Neural progenitor cell (in vitro differentiated cells): ENCODE data around the gene GPBP1. TPM values are rescaled to one million over a fixed set of nuclear protein-coding genes. Genes with fewer than 3 reads are reported as not detected.
"Not testable (repeated sequence)": the region's sequence is repeated elsewhere in the genome, so short reads cannot be mapped to it uniquely, and the experiment has no call there.

Experiments
- DNase-seq: peaks from one replicate; pipeline ENCODE4 v3.0.0-alpha.2; 2016; ENCODE audit warnings: low spot score
- H2AFZ ChIP-seq: fragments of 200-600 bp; sonication (generic); replicated peaks from 2 replicates; pipeline ENCODE4 v1.6.1; 2016; ENCODE audit warnings: antibody characterized with exemption
- H3F3A ChIP-seq: fragments of 200-600 bp; sonication (generic); 2 replicates; pipeline ENCODE4 v1.6.1; 2016; ENCODE audit warnings: antibody characterized with exemption, low read depth
- H3K27ac ChIP-seq: fragments of 200-600 bp; sonication (generic); 2 replicates; pipeline ENCODE4 v1.5.1; 2016; ENCODE audit warnings: mild to moderate bottlenecking
- H3K27me3 ChIP-seq: fragments of 200-600 bp; sonication (generic); 2 replicates; pipeline ENCODE4 v1.6.1; 2016; ENCODE audit warnings: mild to moderate bottlenecking, moderate library complexity
- H3K36me3 ChIP-seq: fragments of 200-600 bp; sonication (generic); 2 replicates; pipeline ENCODE4 v1.5.1; 2016
- H3K4me1 ChIP-seq: fragments of 200-600 bp; sonication (generic); 2 replicates; pipeline ENCODE4 v1.6.1; 2016; ENCODE audit warnings: mixed run types
- H3K4me2 ChIP-seq: fragments of 200-600 bp; sonication (generic); 2 replicates; pipeline ENCODE4 v1.6.1; 2016
- H3K4me3 ChIP-seq: fragments of 200-600 bp; sonication (generic); 2 replicates; pipeline ENCODE4 v1.5.1; 2016
- H3K79me2 ChIP-seq: fragments of 200-600 bp; sonication (generic); 2 replicates; pipeline ENCODE4 v1.6.1; 2016; ENCODE audit warnings: low read depth
- H3K9ac ChIP-seq: fragments of 200-600 bp; sonication (generic); 2 replicates; pipeline ENCODE4 v1.6.1; 2016
- H3K9me3 ChIP-seq: fragments of 200-600 bp; sonication (generic); 2 replicates; pipeline ENCODE4 v1.5.1; 2016; ENCODE audit warnings: low read depth
- H4K20me1 ChIP-seq: fragments of 200-600 bp; sonication (generic); 2 replicates; pipeline ENCODE4 v1.6.1; 2016; ENCODE audit warnings: low read depth
- H3K27ac Mint-ChIP-seq: 3 replicates; pipeline ENCODE4 v1.8.0; 2021; ENCODE audit warnings: mixed read lengths
- H3K27me3 Mint-ChIP-seq: 2 replicates; pipeline ENCODE4 v1.8.0; 2022; ENCODE audit warnings: low read depth, mild to moderate bottlenecking, inconsistent platforms, moderate library complexity, mixed read lengths; ENCODE audit not compliant: insufficient read depth
- H3K36me3 Mint-ChIP-seq: 3 replicates; pipeline ENCODE4 v1.8.0; 2021; ENCODE audit warnings: mixed read lengths
- H3K4me1 Mint-ChIP-seq: 3 replicates; pipeline ENCODE4 v1.8.0; 2021; ENCODE audit warnings: mixed read lengths
- H3K4me3 Mint-ChIP-seq: 3 replicates; pipeline ENCODE4 v1.8.0; 2021; ENCODE audit warnings: mild to moderate bottlenecking, moderate library complexity, mixed read lengths
- H3K9me3 Mint-ChIP-seq: 3 replicates; pipeline ENCODE4 v1.8.0; 2020; ENCODE audit warnings: mixed read lengths
- EZH2 ChIP-seq: fragments of 200-600 bp; sonication (generic); IDR thresholded peaks from 2 replicates; pipeline ENCODE4 v1.6.1; 2017; ENCODE audit warnings: antibody characterized with exemption, mild to moderate bottlenecking, moderate library complexity
- EZH2phosphoT487 ChIP-seq: fragments of 200-600 bp; sonication (generic); IDR thresholded peaks from 2 replicates; pipeline ENCODE4 v1.6.1; 2017; ENCODE audit warnings: antibody characterized with exemption
- total RNA-seq: library from RNA; depleted of rRNA; stranded (reverse); fragments of >200 nt; gene quantifications from 2 replicates; pipeline ENCODE4 v1.2.3, GENCODE V29; 2015; ENCODE audit warnings: low replicate concordance
- TF ChIP-seq, protein P1 (sequence below): fragments of 200-600 bp; sonication (generic); IDR thresholded peaks from 2 replicates; pipeline ENCODE4 v1.5.1; 2017; ENCODE audit warnings: antibody characterized with exemption, mild to moderate bottlenecking

GPBP1 gene
- total RNA-seq, 1 donor from 2014 or later = 321 TPM

DNA sequence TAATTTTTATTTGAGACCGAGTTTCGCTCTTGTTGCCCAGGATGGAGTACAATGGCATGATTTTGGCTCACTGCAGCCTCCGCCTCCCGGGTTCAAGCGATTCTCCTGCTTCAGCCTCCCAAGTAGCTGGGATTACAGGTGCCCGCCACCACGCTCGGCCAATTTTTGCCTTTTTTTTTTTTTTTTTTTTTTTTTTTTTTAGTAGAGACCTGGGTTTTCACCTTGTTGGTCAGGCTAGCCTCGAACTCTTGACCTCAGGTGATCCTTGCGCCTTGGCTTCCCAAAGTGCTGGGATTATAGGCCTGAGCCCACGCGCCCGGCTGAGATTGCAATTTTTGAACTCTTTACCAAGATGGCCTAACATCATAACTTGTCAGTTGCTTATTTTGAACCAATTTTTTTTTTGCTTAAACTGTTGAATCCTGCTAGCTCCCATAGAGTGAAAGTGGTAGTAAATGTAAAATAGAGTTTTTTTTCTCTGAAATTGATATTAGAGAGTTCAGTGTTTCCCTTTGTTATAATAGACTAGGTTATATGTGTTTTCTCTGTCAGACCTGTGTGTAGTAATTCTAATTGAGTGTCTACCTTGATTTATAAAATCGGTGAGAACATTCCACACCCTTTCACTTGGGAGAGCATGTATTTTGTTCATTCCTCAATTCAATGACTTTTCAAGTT is 3.8 kb downstream of the GPBP1 start:
- H3F3A ChIP-seq = peaks cover 23% of the 10 kb centered on the region
- Mint-ChIP-seq H3K36me3 (peaks cover 46% of the 10 kb centered on the region), H3K27me3 (peaks cover under 1% of the 10 kb centered on the region), H3K4me1 (peaks cover 41% of the 10 kb centered on the region), H3K9me3 (peaks cover 2% of the 10 kb centered on the region), H3K27ac (no peak overlapping the region), H3K4me3 (peak overlapping the region; percentile 98)
- H3K27me3 ChIP-seq = no peaks in the 10 kb centered on the region
- H3K4me1 ChIP-seq = peaks cover 22% of the 10 kb centered on the region
- peak overlapping the region; percentile 86 for H3K4me2 ChIP-seq
- TF ChIP-seq, protein P1, sequence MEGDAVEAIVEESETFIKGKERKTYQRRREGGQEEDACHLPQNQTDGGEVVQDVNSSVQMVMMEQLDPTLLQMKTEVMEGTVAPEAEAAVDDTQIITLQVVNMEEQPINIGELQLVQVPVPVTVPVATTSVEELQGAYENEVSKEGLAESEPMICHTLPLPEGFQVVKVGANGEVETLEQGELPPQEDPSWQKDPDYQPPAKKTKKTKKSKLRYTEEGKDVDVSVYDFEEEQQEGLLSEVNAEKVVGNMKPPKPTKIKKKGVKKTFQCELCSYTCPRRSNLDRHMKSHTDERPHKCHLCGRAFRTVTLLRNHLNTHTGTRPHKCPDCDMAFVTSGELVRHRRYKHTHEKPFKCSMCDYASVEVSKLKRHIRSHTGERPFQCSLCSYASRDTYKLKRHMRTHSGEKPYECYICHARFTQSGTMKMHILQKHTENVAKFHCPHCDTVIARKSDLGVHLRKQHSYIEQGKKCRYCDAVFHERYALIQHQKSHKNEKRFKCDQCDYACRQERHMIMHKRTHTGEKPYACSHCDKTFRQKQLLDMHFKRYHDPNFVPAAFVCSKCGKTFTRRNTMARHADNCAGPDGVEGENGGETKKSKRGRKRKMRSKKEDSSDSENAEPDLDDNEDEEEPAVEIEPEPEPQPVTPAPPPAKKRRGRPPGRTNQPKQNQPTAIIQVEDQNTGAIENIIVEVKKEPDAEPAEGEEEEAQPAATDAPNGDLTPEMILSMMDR = no peak
- TF ChIP-seq EZH2phosphoT487 (no peak), EZH2 (no peak)
- peaks cover 81% of the 10 kb centered on the region for H4K20me1 ChIP-seq
- DNase-seq = no peak
- peaks cover 9% of the 10 kb centered on the region for H3K36me3 ChIP-seq
- H3K79me2 ChIP-seq = peaks cover 89% of the 10 kb centered on the region
- H3K9me3 ChIP-seq = no peaks in the 10 kb centered on the region
- H3K4me3 ChIP-seq = peak overlapping the region; percentile 93
- peak overlapping the region; percentile 0 for H3K9ac ChIP-seq
- H3K27ac ChIP-seq = no peak overlapping the region
- H2AFZ ChIP-seq = no peak overlapping the region

DNA sequence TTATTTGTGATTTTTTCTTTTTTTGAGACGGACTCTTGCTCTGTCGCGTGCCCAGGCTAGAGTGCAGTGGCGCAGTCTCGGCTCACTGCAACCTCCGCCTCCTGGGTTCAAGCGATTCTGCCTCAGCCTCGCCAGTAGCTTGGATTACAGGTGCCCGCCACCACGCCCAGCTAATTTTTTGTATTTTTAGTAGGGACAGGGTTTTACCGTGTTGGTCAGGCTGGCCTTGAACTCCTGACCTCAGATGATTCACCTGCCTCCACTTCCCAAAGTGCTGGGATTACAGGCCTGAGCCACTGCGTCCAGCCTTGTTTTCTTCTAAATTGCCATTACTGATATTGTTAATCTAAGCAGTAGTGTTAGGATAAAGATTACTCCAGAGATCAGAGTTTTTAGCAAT is 4.4 kb downstream of the GPBP1 start:
- Histone ChIP-seq H4K20me1 (peaks cover 88% of the 10 kb centered on the region), H3K79me2 (peaks cover 93% of the 10 kb centered on the region), H3K4me3 (peak overlapping the region; percentile 93), H3K4me2 (peak overlapping the region; percentile 86), H3K4me1 (peaks cover 22% of the 10 kb centered on the region), H3F3A (peaks cover 16% of the 10 kb centered on the region)
- not testable (repeated sequence) for H3K27ac Mint-ChIP-seq, H3K27me3 ChIP-seq, H3K9ac ChIP-seq, H3K27ac ChIP-seq, H3K9me3 Mint-ChIP-seq, DNase-seq, H3K9me3 ChIP-seq, H3K27me3 Mint-ChIP-seq, H3K36me3 ChIP-seq, H2AFZ ChIP-seq
- Mint-ChIP-seq H3K4me1 (peaks cover 41% of the 10 kb centered on the region), H3K36me3 (peaks cover 49% of the 10 kb centered on the region), H3K4me3 (peak overlapping the region; percentile 51)

DNA sequence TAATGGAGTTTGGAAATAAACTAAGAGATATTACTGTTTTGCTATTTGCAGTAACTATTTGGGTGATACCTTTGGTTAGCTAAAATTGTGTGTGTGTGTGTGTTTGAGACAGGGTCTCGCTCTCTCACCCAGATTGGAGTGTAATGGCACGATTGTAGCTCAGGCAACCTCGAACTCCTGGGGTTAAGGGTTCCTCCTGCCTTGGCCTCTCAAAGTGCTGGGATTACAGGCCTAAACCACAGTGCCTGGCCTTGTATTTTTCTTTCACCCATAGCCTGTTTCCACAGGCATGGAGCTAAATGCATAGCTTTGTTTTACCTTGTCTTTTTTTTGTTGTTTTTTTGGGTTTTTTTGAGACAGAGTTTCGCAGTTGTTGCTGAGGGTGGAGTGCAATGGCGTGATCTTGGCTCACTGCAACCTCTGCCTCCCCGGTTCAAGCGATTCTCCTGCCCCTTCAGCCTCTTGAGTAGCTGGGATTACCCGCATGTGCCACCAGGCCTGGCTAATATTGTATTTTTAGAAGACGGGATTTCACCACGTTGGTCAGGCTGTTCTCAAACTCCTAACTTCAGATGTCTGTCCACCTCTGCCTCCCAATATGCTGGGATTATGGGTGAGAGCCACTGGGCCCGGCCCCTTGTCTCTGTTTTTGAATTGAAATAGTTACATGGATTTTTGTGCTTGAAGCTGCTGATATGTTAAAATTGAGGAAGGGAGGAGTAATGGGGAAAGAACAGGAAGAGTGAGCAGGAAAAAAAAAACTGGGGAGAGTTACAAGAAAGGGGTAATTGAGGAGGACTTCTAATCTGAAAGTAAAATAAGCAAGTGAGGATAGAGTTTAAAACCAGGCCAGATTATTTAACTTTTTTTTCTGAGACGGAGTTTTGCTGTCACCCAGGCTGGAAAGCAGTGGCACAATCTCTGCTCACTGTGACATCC is 5.7 kb downstream of the GPBP1 start:
- Histone ChIP-seq H3K9ac (no peak overlapping the region), H3K4me3 (peak overlapping the region; percentile 93), H3F3A (peaks cover 7% of the 10 kb centered on the region), H4K20me1 (peaks cover 100% of the 10 kb centered on the region), H3K79me2 (peaks cover 100% of the 10 kb centered on the region), H3K4me1 (peaks cover 22% of the 10 kb centered on the region), H3K4me2 (peak overlapping the region; percentile 86), H3K36me3 (peaks cover 9% of the 10 kb centered on the region), H3K27me3 (no peaks in the 10 kb centered on the region), H3K27ac (no peak overlapping the region), H3K9me3 (no peaks in the 10 kb centered on the region), H2AFZ (no peak overlapping the region)
- peak overlapping the region; percentile 51 for H3K4me3 Mint-ChIP-seq
- no peak overlapping the region for H3K27ac Mint-ChIP-seq
- peaks cover 41% of the 10 kb centered on the region for H3K4me1 Mint-ChIP-seq
- H3K9me3 Mint-ChIP-seq = peaks cover 10% of the 10 kb centered on the region
- TF ChIP-seq, protein P1 = no peak
- TF ChIP-seq EZH2 (no peak), EZH2phosphoT487 (no peak)
- no peak for DNase-seq
- H3K36me3 Mint-ChIP-seq = peaks cover 58% of the 10 kb centered on the region
- H3K27me3 Mint-ChIP-seq = no peaks in the 10 kb centered on the region
